ENCODE measurements around the gene NAA80. TPM values are rescaled to one million over a fixed set of nuclear protein-coding genes. Genes with fewer than 3 reads are reported as not detected.

The NAA80 gene
- total and polyA plus RNA-seq, 2 of the 13 experiments (the other 11 are each of a cell fraction or from before 2014, with no cell fraction given), result 3.4 to 8.7 TPM

DNA sequence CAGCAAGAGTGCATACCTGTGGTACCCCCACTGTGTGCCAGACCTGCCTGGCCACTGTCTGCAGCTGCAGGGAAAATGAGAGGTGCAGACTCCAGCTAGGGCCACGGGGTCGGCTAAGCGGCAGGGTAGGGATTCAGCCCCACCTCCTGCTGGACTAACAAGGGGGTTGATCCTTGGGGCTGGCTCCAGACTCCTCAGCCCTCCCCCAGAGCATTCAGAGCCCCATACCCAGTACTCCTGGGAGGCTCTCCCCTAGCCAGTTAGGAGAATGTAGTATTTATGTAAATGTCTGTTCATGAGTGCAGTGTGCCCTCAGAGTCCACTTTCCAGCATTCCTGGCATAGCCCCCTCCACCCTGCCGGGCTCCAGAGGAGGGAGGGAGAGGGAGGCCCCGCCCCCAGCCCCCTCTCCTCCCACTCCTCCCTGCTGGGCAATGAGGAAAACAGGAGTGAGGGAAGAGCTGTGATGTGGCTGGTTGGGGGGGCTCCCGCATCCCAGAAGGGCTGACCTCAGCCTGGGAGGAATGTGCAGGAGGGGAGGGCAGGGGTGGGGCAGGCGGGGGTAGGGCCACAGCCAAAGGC is 34.7 kb downstream of the NAA80 start (continued):
- TF ChIP-seq, protein P1, sequence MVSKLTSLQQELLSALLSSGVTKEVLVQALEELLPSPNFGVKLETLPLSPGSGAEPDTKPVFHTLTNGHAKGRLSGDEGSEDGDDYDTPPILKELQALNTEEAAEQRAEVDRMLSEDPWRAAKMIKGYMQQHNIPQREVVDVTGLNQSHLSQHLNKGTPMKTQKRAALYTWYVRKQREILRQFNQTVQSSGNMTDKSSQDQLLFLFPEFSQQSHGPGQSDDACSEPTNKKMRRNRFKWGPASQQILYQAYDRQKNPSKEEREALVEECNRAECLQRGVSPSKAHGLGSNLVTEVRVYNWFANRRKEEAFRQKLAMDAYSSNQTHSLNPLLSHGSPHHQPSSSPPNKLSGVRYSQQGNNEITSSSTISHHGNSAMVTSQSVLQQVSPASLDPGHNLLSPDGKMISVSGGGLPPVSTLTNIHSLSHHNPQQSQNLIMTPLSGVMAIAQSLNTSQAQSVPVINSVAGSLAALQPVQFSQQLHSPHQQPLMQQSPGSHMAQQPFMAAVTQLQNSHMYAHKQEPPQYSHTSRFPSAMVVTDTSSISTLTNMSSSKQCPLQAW (CRISPR knock-in tag; IDR thresholded peaks at IDR 0.05), result peak; percentile 28; the same call in 1 of the 2 replicates
- TF ChIP-seq SIX4 (CRISPR knock-in tag; IDR thresholded peaks at IDR 0.05), result 0 out of 2 replicates have a peak, but pooled peaks have one; percentile 21
- peak; percentile 37; the same call in 1 of the 2 replicates for TF ChIP-seq ISL2 (CRISPR knock-in tag; IDR thresholded peaks at IDR 0.05)
- TF ChIP-seq BRD4 (CRISPR knock-in tag; IDR thresholded peaks at IDR 0.05), result no peak
- no peak for TF ChIP-seq ZNF224 (CRISPR knock-in tag; IDR thresholded peaks at IDR 0.05)
- TF ChIP-seq, protein P2, sequence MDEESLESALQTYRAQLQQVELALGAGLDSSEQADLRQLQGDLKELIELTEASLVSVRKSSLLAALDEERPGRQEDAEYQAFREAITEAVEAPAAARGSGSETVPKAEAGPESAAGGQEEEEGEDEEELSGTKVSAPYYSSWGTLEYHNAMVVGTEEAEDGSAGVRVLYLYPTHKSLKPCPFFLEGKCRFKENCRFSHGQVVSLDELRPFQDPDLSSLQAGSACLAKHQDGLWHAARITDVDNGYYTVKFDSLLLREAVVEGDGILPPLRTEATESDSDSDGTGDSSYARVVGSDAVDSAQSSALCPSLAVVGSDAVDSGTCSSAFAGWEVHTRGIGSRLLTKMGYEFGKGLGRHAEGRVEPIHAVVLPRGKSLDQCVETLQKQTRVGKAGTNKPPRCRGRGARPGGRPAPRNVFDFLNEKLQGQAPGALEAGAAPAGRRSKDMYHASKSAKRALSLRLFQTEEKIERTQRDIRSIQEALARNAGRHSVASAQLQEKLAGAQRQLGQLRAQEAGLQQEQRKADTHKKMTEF (CRISPR knock-in tag; IDR thresholded peaks at IDR 0.05), result peak; percentile 62; the same call in 1 of the 2 replicates
- TF ChIP-seq, protein P3, sequence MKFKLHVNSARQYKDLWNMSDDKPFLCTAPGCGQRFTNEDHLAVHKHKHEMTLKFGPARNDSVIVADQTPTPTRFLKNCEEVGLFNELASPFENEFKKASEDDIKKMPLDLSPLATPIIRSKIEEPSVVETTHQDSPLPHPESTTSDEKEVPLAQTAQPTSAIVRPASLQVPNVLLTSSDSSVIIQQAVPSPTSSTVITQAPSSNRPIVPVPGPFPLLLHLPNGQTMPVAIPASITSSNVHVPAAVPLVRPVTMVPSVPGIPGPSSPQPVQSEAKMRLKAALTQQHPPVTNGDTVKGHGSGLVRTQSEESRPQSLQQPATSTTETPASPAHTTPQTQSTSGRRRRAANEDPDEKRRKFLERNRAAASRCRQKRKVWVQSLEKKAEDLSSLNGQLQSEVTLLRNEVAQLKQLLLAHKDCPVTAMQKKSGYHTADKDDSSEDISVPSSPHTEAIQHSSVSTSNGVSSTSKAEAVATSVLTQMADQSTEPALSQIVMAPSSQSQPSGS (CRISPR knock-in tag; IDR thresholded peaks at IDR 0.05), result peak; percentile 89
- TF ChIP-seq SKI (IDR thresholded peaks at IDR 0.05; ENCODE audit: partially characterized antibody), result peak; percentile 34
- TF ChIP-seq NONO (IDR thresholded peaks at IDR 0.05), result no peak
- TF ChIP-seq NONO (CRISPR knock-in tag; conservative IDR thresholded peaks at IDR 0.05), result peak; percentile 73; the same call in 1 of the 2 replicates
- TF ChIP-seq KDM6A (CRISPR knock-in tag; IDR thresholded peaks at IDR 0.05; ENCODE audit: low read depth), result peak; percentile 64
- peak; percentile 22; the same call in 1 of the 2 replicates for TF ChIP-seq FOXA3 (CRISPR knock-in tag; IDR thresholded peaks at IDR 0.05)
- peak; percentile 15; the same call in 1 of the 2 replicates for TF ChIP-seq ZFY (CRISPR knock-in tag; IDR thresholded peaks at IDR 0.05)
- peak; percentile 44; the same call in 1 of the 2 replicates for TF ChIP-seq GABPB1 (CRISPR knock-in tag; IDR thresholded peaks at IDR 0.05)
- peak; percentile 66; the same call in 1 of the 2 replicates for TF ChIP-seq SMAD3 (CRISPR knock-in tag; IDR thresholded peaks at IDR 0.05)
- no peak for TF ChIP-seq ZNF331 (CRISPR knock-in tag; IDR thresholded peaks at IDR 0.05)
- peak; percentile 65 for TF ChIP-seq RARA (CRISPR knock-in tag; IDR thresholded peaks at IDR 0.05)
- peak; percentile 31; the same call in 1 of the 2 replicates for TF ChIP-seq CREB1 (IDR thresholded peaks at IDR 0.05)
- TF ChIP-seq CREB1 (CRISPR knock-in tag; IDR thresholded peaks at IDR 0.05), result no peak
- TF ChIP-seq, protein P4, sequence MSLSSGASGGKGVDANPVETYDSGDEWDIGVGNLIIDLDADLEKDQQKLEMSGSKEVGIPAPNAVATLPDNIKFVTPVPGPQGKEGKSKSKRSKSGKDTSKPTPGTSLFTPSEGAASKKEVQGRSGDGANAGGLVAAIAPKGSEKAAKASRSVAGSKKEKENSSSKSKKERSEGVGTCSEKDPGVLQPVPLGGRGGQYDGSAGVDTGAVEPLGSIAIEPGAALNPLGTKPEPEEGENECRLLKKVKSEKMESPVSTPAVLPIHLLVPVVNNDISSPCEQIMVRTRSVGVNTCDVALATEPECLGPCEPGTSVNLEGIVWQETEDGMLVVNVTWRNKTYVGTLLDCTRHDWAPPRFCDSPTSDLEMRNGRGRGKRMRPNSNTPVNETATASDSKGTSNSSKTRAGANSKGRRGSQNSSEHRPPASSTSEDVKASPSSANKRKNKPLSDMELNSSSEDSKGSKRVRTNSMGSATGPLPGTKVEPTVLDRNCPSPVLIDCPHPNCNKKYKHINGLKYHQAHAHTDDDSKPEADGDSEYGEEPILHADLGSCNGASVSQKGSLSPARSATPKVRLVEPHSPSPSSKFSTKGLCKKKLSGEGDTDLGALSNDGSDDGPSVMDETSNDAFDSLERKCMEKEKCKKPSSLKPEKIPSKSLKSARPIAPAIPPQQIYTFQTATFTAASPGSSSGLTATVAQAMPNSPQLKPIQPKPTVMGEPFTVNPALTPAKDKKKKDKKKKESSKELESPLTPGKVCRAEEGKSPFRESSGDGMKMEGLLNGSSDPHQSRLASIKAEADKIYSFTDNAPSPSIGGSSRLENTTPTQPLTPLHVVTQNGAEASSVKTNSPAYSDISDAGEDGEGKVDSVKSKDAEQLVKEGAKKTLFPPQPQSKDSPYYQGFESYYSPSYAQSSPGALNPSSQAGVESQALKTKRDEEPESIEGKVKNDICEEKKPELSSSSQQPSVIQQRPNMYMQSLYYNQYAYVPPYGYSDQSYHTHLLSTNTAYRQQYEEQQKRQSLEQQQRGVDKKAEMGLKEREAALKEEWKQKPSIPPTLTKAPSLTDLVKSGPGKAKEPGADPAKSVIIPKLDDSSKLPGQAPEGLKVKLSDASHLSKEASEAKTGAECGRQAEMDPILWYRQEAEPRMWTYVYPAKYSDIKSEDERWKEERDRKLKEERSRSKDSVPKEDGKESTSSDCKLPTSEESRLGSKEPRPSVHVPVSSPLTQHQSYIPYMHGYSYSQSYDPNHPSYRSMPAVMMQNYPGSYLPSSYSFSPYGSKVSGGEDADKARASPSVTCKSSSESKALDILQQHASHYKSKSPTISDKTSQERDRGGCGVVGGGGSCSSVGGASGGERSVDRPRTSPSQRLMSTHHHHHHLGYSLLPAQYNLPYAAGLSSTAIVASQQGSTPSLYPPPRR (CRISPR knock-in tag; IDR thresholded peaks at IDR 0.05; ENCODE audit: borderline replicate concordance), result peak; percentile 28; the same call in 1 of the 2 replicates
- peak; percentile 78 for TF ChIP-seq HNF4A (CRISPR knock-in tag; IDR thresholded peaks at IDR 0.05)
- no peak for TF ChIP-seq CAMTA2 (CRISPR knock-in tag; IDR thresholded peaks at IDR 0.05; ENCODE audit: borderline replicate concordance)
- peak; percentile 72; the same call in 1 of the 2 replicates for TF ChIP-seq IRF2 (CRISPR knock-in tag; IDR thresholded peaks at IDR 0.05)
